HG02870 (cell line): Measurements from ENCODE around the gene GRIN1.
A peak's percentile ranks its signal among the peaks of the same experiment; 100 is the strongest.

ENCODE experiments used
- ATAC-seq: cut with Tn5 transposase; IDR thresholded peaks from one replicate; pipeline ENCODE4 v1.9.1; 2021; ENCODE audit warnings: mild to moderate bottlenecking, moderate library complexity; ENCODE audit not compliant: unreplicated experiment

GRIN1 gene

GRCh38 chr9:137173796-137174664, 35.1 kb downstream of the GRIN1 start:
- no peak for ATAC-seq

- no peak for ATAC-seq
Observed at GRCh38 chr9:137174722-137175293, 35.9 kb downstream of the GRIN1 start.

- no peak for ATAC-seq
Observed at GRCh38 chr9:137175345-137175961, 36.5 kb downstream of the GRIN1 start.

GRCh38 chr9:137176302-137177182, 37.6 kb downstream of the GRIN1 start:
- no peak for ATAC-seq

- ATAC-seq = no peak
Observed at GRCh38 chr9:137178201-137178938, 39.4 kb downstream of the GRIN1 start.

GRCh38 chr9:137178939-137179630, 40.1 kb downstream of the GRIN1 start:
- no peak for ATAC-seq

GRCh38 chr9:137179761-137180160, 40.8 kb downstream of the GRIN1 start:
- no peak for ATAC-seq

GRCh38 chr9:137180491-137180890, 41.5 kb downstream of the GRIN1 start:
- ATAC-seq = no peak

- no peak for ATAC-seq
Observed at GRCh38 chr9:137181680-137182079, 42.7 kb downstream of the GRIN1 start.

- no peak for ATAC-seq
Observed at GRCh38 chr9:137182836-137183235, 43.9 kb downstream of the GRIN1 start.

GRCh38 chr9:137183980-137184595, 45.1 kb downstream of the GRIN1 start:
- no peak for ATAC-seq

- ATAC-seq = no peak
Observed at GRCh38 chr9:137184881-137185660, 46.1 kb downstream of the GRIN1 start.

- ATAC-seq = no peak
Observed at GRCh38 chr9:137185921-137186320, 47.0 kb downstream of the GRIN1 start.

GRCh38 chr9:137186385-137186784, 47.4 kb downstream of the GRIN1 start:
- no peak for ATAC-seq

- ATAC-seq = no peak
Observed at GRCh38 chr9:137187386-137187785, 48.4 kb downstream of the GRIN1 start.

GRCh38 chr9:137188086-137188489, 49.1 kb downstream of the GRIN1 start:
- no peak for ATAC-seq

GRCh38 chr9:137188490-137189296, 49.7 kb downstream of the GRIN1 start, which contains the start of the genes ANAPC2 and SSNA1:
Gene ANAPC2 (minus strand): TSS chr9:137188560. CDS start chr9:137188532, 28 bp downstream.
Gene SSNA1 (plus strand): TSS chr9:137188676. CDS start chr9:137188727, 51 bp downstream.
- peak; percentile 71 for ATAC-seq
